IPS DF 6.9 (cell line): ENCODE measurements around the gene EDARADD.
"Not testable (repeated sequence)": the region's sequence is repeated elsewhere in the genome, so short reads cannot be mapped to it uniquely, and the experiment has no call there.

Source experiments
- DNase-seq: peaks from one replicate; pipeline ENCODE4 v3.0.0-alpha.2; 2013; ENCODE audit warnings: low read depth, low spot score
- H3K27ac ChIP-seq: one replicate; pipeline ENCODE4 v1.5.1; 2013; ENCODE audit warnings: low read length, control low read depth
- H3K27me3 ChIP-seq: 2 replicates; pipeline ENCODE4 v1.6.1; 2013; ENCODE audit warnings: mild to moderate bottlenecking, low read length; ENCODE audit not compliant: control insufficient read depth, insufficient read depth
- H3K36me3 ChIP-seq: 2 replicates; pipeline ENCODE4 v1.6.1; 2013; ENCODE audit warnings: low read length; ENCODE audit not compliant: control insufficient read depth, insufficient read depth
- H3K4me1 ChIP-seq: 2 replicates; pipeline ENCODE4 v1.6.1; 2013; ENCODE audit warnings: low read length; ENCODE audit not compliant: control insufficient read depth, insufficient read depth
- H3K4me3 ChIP-seq: 2 replicates; pipeline ENCODE4 v1.5.1; 2013; ENCODE audit warnings: mild to moderate bottlenecking, low read length
- H3K9me3 ChIP-seq: 2 replicates; pipeline ENCODE4 v1.6.1; 2013; ENCODE audit warnings: low read length, inconsistent platforms; ENCODE audit not compliant: control insufficient read depth, insufficient read depth
- WGBS: extraction: QIAGEN DNeasy Blood & Tissue Kit; methylation state at CpG from one replicate; pipeline ENCODE4 v1.1.7; 2013; ENCODE audit warnings: mixed read lengths, missing lambda C conversion rate; ENCODE audit not compliant: insufficient read length, insufficient coverage; 5-methylcytosine and 5-hydroxymethylcytosine counted together

Gene EDARADD

GRCh38 chr1:236464197-236464596 is 70.1 kb downstream of the EDARADD start:
- H3K27ac ChIP-seq, H3K4me3 ChIP-seq, DNase-seq, H3K36me3 ChIP-seq, H3K4me1 ChIP-seq, H3K9me3 ChIP-seq, H3K27me3 ChIP-seq: not testable (repeated sequence)
- no CpG with 5 or more reads among the region's 9 CpGs for WGBS

GRCh38 chr1:236465231-236465958 is 71.3 kb downstream of the EDARADD start:
- no peaks in the 10 kb centered on the region for H3K9me3 ChIP-seq
- H3K4me3 ChIP-seq: no peak overlapping the region
- H3K4me1 ChIP-seq: no peaks in the 10 kb centered on the region
- no peak for DNase-seq
- H3K27ac ChIP-seq: no peak overlapping the region
- no peaks in the 10 kb centered on the region for H3K36me3 ChIP-seq
- WGBS: no CpG with 5 or more reads among the region's 9 CpGs
- no peaks in the 10 kb centered on the region for H3K27me3 ChIP-seq

GRCh38 chr1:236465959-236466303 is 71.8 kb downstream of the EDARADD start:
- H3K9me3 ChIP-seq: no peaks in the 10 kb centered on the region
- no CpG with 5 or more reads among the region's 5 CpGs for WGBS
- no peak for DNase-seq

GRCh38 chr1:236467327-236467641 is 73.2 kb downstream of the EDARADD start:
- no peaks in the 10 kb centered on the region for H3K36me3 ChIP-seq
- no peaks in the 10 kb centered on the region for H3K9me3 ChIP-seq
- DNase-seq: no peak
- 0 out of 2 replicates have a peak, but pooled peaks cover 2% of the 10 kb centered on the region for H3K4me1 ChIP-seq
- no peaks in the 10 kb centered on the region for H3K27me3 ChIP-seq
- no peak overlapping the region for H3K27ac ChIP-seq
- WGBS: no CpG with 5 or more reads among the region's 5 CpGs
- H3K4me3 ChIP-seq: no peak overlapping the region

More at GRCh38 chr1:236465959-236466303, 71.8 kb downstream of the EDARADD start:
- no peaks in the 10 kb centered on the region for H3K4me1 ChIP-seq
- H3K27me3 ChIP-seq: no peaks in the 10 kb centered on the region
- no peak overlapping the region for H3K27ac ChIP-seq
- H3K36me3 ChIP-seq: no peaks in the 10 kb centered on the region
- no peak overlapping the region for H3K4me3 ChIP-seq

GRCh38 chr1:236468625-236469024 is 74.5 kb downstream of the EDARADD start:
- Histone ChIP-seq H3K9me3 (no peaks in the 10 kb centered on the region), H3K4me3 (no peak overlapping the region), H3K36me3 (no peaks in the 10 kb centered on the region), H3K4me1 (0 out of 2 replicates have a peak, but pooled peaks cover 2% of the 10 kb centered on the region), H3K27me3 (no peaks in the 10 kb centered on the region), H3K27ac (no peak overlapping the region)
- no CpG with 5 or more reads among the region's 4 CpGs for WGBS
- DNase-seq: no peak

GRCh38 chr1:236469466-236469865 is 75.4 kb downstream of the EDARADD start:
- no peak for DNase-seq
- 0 out of 2 replicates have a peak, but pooled peaks cover 2% of the 10 kb centered on the region for H3K4me1 ChIP-seq
- WGBS: no CpG with 5 or more reads among the region's 6 CpGs

GRCh38 chr1:236471096-236471495 is 77.0 kb downstream of the EDARADD start:
- Histone ChIP-seq H3K4me3 (no peak overlapping the region), H3K27me3 (no peaks in the 10 kb centered on the region), H3K36me3 (no peaks in the 10 kb centered on the region), H3K27ac (no peak overlapping the region), H3K9me3 (no peaks in the 10 kb centered on the region), H3K4me1 (0 out of 2 replicates have a peak, but pooled peaks cover 2% of the 10 kb centered on the region)
- WGBS: no CpG with 5 or more reads among the region's 6 CpGs
- DNase-seq: no peak

More at GRCh38 chr1:236469466-236469865, 75.4 kb downstream of the EDARADD start:
- H3K27me3 ChIP-seq: no peaks in the 10 kb centered on the region
- H3K27ac ChIP-seq: no peak overlapping the region
- H3K36me3 ChIP-seq: no peaks in the 10 kb centered on the region
- H3K4me3 ChIP-seq: no peak overlapping the region
- H3K9me3 ChIP-seq: no peaks in the 10 kb centered on the region

GRCh38 chr1:236471653-236472052 is 77.6 kb downstream of the EDARADD start:
- no peaks in the 10 kb centered on the region for H3K27me3 ChIP-seq
- no peak for DNase-seq
- H3K27ac ChIP-seq: no peak overlapping the region
- H3K4me3 ChIP-seq: no peak overlapping the region
- WGBS: no CpG with 5 or more reads among the region's 6 CpGs
- no peaks in the 10 kb centered on the region for H3K36me3 ChIP-seq
- 0 out of 2 replicates have a peak, but pooled peaks cover 2% of the 10 kb centered on the region for H3K4me1 ChIP-seq
- no peaks in the 10 kb centered on the region for H3K9me3 ChIP-seq

- no CpG with 5 or more reads among the region's 17 CpGs for WGBS
- H3K27me3 ChIP-seq: no peaks in the 10 kb centered on the region
- no peak for DNase-seq
- H3K4me3 ChIP-seq: no peak overlapping the region
- H3K4me1 ChIP-seq: 0 out of 2 replicates have a peak, but pooled peaks cover 2% of the 10 kb centered on the region
- no peaks in the 10 kb centered on the region for H3K36me3 ChIP-seq
- H3K27ac ChIP-seq: no peak overlapping the region
- H3K9me3 ChIP-seq: no peaks in the 10 kb centered on the region
Measured at GRCh38 chr1:236472850-236473788, 79.0 kb downstream of the EDARADD start.

GRCh38 chr1:236476019-236476418 is 81.9 kb downstream of the EDARADD start:
- H3K27ac ChIP-seq: no peak overlapping the region
- H3K36me3 ChIP-seq: no peaks in the 10 kb centered on the region
- no CpG with 5 or more reads among the region's 5 CpGs for WGBS
- H3K9me3 ChIP-seq: no peaks in the 10 kb centered on the region
- no peak for DNase-seq
- H3K4me3 ChIP-seq: no peak overlapping the region
- H3K27me3 ChIP-seq: no peaks in the 10 kb centered on the region
- H3K4me1 ChIP-seq: 0 out of 2 replicates have a peak, but pooled peaks cover 2% of the 10 kb centered on the region
